Right forelimb (tissue), 1 donor: ENCODE results near the gene CDK10.
A peak's percentile ranks its signal among the peaks of the same experiment; 100 is the strongest.

Source experiments
- DNase-seq: peaks from one replicate; pipeline ENCODE4 v3.0.0-alpha.2; 2018

The CDK10 gene

GRCh38 chr16:89716916-89717687 lies 30.6 kb downstream of the CDK10 start:
- DNase-seq, result no peak

GRCh38 chr16:89717688-89718505 lies 31.4 kb downstream of the CDK10 start:
- DNase-seq, result no peak

- no peak for DNase-seq
Measured at GRCh38 chr16:89720551-89720812, 34.0 kb downstream of the CDK10 start.

- DNase-seq, result peak; percentile 90
Measured at GRCh38 chr16:89720813-89721545, 34.5 kb downstream of the CDK10 start, which contains the start of the genes VPS9D1 and ZNF276. TSS of gene VPS9D1 (minus strand) at chr16:89720898. CDS start at chr16:89720861, 37 bp downstream. TSS of gene ZNF276 (plus strand) at chr16:89721537. CDS start at chr16:89721641, 104 bp downstream.

GRCh38 chr16:89721546-89722391 lies 35.3 kb downstream of the CDK10 start:
- peak; percentile 72 for DNase-seq

- DNase-seq, result no peak
Measured at GRCh38 chr16:89722392-89723278, 36.1 kb downstream of the CDK10 start.

GRCh38 chr16:89723279-89724250 lies 37.1 kb downstream of the CDK10 start:
- peak; percentile 64 for DNase-seq

- DNase-seq, result no peak
Measured at GRCh38 chr16:89727406-89728120, 41.1 kb downstream of the CDK10 start.

GRCh38 chr16:89729293-89729692 lies 42.8 kb downstream of the CDK10 start:
- DNase-seq, result no peak

GRCh38 chr16:89729863-89730593 lies 43.5 kb downstream of the CDK10 start:
- no peak for DNase-seq

- DNase-seq, result no peak
Measured at GRCh38 chr16:89730610-89731234, 44.2 kb downstream of the CDK10 start.

- DNase-seq, result no peak
Measured at GRCh38 chr16:89732142-89732917, 45.8 kb downstream of the CDK10 start.

GRCh38 chr16:89732918-89733242 lies 46.4 kb downstream of the CDK10 start:
- no peak for DNase-seq

- DNase-seq, result no peak
Measured at GRCh38 chr16:89733322-89733721, 46.8 kb downstream of the CDK10 start.

- no peak for DNase-seq
Measured at GRCh38 chr16:89733792-89734191, 47.3 kb downstream of the CDK10 start.

- no peak for DNase-seq
Measured at GRCh38 chr16:89736554-89736953, 50.1 kb downstream of the CDK10 start.

- DNase-seq, result no peak
Measured at GRCh38 chr16:89737341-89738071, 51.0 kb downstream of the CDK10 start.
